PC-9 (cell line): ENCODE results near the gene DLGAP1.

Experiments
- EZH2 ChIP-seq: fragments of 200-600 bp; sonication (generic); IDR thresholded peaks from 2 replicates; pipeline ENCODE4 v1.8.0; 2017; ENCODE audit warnings: antibody characterized with exemption, low read depth
- TF ChIP-seq, protein P1 (sequence below): fragments of 200-600 bp; sonication (generic); conservative IDR thresholded peaks from 2 replicates; pipeline ENCODE4 v1.6.1; 2017; ENCODE audit warnings: mixed run types, antibody characterized with exemption, mild to moderate bottlenecking, moderate library complexity

DNA sequence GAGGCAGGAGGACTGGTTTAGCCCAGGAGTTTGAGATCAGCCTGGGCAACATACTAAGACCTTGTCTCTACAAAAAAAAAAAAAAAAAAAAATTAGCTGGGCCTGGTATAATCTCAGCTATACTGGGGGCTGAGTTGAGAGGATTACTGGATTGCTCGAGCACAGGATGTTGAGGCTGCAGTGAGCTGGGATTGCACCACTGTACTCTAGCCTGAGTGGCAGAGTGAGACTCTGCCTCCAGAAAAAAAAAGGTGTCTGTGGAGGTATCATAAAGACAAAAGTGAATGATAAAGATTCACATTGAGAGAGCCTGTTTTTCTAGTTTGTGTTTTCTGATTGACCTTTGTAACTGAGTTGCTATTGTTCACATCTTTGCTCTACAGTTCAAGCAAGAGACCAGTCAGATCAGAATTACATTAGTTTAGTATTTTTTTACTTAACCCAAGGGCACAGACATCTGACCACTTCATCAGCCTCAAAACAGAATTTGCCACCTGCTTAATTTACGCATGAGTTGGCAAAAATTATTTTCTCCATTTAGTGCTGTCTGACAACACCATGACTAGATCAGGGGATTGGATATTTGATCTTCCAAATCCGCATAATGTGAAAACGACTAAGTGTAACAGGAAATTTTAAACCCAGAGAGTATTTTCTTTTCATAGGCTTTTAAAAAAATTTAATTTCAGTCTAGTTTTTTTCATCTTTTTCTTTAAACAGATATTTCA, 734.1 kb downstream of the DLGAP1 start:
- TF ChIP-seq, protein P1, sequence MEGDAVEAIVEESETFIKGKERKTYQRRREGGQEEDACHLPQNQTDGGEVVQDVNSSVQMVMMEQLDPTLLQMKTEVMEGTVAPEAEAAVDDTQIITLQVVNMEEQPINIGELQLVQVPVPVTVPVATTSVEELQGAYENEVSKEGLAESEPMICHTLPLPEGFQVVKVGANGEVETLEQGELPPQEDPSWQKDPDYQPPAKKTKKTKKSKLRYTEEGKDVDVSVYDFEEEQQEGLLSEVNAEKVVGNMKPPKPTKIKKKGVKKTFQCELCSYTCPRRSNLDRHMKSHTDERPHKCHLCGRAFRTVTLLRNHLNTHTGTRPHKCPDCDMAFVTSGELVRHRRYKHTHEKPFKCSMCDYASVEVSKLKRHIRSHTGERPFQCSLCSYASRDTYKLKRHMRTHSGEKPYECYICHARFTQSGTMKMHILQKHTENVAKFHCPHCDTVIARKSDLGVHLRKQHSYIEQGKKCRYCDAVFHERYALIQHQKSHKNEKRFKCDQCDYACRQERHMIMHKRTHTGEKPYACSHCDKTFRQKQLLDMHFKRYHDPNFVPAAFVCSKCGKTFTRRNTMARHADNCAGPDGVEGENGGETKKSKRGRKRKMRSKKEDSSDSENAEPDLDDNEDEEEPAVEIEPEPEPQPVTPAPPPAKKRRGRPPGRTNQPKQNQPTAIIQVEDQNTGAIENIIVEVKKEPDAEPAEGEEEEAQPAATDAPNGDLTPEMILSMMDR: no peak
- no peak for TF ChIP-seq EZH2
